Measurements from ENCODE around the gene ODAD4.
"Not testable (repeated sequence)": the region's sequence is repeated elsewhere in the genome, so short reads cannot be mapped to it uniquely, and the experiment has no call there.

Gene ODAD4

DNA sequence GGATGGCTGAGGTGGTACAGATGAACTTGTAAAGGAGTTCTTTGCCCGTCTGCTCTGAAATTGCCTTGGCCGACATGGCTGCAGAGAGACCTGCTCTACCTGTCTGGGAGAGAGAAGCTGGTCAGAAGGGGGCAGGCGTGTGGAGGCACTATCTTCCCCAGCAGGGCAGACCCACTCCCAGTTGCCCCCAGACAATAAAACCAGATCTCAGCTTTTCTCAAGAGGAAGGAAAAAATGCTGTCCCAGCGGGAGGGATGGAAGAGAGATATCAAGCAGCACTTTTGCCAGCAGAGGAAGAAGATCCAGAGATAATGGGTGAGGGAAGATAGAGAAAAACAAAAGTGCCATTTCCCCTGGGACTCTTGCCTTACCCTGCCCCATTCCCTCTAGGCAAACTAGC is 16.6 kb upstream of the ODAD4 start:
- DNase-seq, result no peak

DNA sequence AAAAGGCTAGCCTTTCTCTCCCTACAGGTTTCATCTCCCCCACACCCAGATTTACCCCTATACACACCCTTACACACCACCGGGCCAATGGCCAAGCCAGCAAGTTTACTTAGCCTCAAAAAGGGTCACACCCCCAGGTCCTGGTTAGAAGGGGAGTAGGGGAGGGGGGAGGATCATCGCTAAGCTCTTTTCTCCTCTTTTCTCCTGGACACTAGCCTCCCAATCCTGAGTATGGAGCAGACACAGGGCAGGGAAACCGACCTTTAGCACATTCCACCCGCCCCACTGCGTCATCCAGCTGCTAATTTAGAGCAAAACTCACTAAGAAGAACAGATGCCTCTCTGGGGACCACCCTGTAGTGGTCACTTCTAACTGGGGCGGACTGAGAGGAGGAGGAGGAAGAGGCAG is 16.1 kb upstream of the ODAD4 start:
- peak; percentile 36 for DNase-seq

DNA sequence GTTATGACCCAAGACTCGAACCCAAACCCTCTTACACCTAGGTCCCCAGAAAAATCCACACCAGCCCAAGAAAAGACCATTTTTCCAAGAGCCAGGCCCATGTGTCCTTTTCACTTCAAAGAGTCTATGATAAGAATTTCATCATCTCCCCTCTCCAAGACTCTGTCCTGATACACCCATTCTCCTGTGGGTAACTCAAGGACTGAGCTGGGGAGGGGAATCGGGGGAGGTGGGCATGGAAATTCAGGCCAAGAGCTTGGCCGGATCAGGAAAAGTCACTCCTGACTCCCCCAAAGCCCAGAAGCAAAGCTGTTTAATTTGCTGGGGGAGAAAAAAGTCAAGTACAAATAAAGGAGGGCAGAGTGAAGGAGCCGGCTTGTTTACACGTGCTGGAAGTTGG is 15.4 kb upstream of the ODAD4 start:
- no peak for DNase-seq

DNA sequence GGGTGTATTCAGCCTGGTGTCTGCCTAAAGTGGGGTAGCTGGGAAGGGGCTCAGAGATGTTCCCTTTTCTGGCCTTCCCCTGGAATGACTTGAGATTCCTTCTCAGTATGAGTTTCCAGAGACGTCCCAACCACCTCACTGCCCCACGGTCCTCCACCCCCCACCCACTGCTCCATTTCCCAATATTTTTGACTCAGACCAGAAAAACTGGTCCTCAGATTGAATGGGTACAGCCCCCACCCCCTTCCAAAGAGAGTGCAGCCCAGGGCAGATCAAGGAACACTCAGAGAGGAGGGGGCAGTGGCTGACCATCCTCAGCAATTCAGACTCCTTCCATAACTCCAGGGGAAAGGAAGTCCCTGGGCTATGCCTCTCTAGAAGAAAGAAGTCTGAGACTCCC is 14.9 kb upstream of the ODAD4 start:
- no peak for DNase-seq

DNA sequence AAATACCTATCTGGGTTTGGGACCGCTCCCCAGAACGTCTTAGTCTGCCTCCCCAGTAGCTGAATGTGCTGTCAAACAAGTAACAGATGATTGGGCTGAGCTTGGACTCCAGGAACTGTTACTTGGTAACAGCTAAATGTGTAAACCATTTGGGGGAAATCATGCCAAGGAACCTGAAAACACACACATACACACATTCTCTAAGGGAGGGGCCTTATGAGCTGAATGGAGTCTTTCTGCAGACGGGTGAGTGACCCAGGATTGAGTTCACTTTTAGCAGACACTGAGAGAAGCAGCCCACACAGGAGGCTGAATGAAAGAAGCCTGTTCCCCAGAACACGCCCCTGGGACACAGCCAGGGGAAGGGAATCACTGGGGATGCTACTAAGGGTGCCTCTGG is 13.2 kb upstream of the ODAD4 start:
- peak; percentile 63 for DNase-seq

DNA sequence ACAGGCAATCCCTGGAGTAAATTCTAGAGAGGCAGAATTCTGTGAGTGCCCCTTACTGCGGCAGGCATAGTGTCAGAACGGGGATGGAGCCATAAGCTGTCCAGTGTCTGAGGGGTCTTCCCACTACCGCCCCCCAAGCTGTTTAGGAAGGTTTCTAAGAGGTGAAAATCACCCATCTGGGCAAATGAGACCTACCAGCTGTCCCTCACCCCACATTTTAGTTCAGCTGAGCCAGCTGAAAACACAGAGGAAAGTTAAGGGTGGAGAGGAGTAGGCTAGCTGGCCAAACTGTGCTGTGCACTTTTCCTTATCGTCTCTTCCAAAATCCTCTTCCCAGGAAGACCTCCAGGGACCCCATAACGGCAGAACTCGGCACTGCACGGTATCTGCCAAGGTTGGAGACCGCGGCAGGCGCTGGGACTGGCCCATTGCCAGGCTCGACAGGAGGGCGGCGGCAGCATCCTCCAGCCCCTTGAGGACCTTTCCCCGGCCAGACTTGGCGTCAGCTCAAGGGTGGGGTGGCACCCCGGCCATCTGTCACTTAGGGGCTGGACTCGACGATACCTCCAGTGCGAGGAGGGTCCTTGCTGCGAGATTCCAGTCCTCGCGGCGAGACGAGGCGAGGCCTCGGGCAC is 12.6 kb upstream of the ODAD4 start:
- peak; percentile 43 for DNase-seq

DNA sequence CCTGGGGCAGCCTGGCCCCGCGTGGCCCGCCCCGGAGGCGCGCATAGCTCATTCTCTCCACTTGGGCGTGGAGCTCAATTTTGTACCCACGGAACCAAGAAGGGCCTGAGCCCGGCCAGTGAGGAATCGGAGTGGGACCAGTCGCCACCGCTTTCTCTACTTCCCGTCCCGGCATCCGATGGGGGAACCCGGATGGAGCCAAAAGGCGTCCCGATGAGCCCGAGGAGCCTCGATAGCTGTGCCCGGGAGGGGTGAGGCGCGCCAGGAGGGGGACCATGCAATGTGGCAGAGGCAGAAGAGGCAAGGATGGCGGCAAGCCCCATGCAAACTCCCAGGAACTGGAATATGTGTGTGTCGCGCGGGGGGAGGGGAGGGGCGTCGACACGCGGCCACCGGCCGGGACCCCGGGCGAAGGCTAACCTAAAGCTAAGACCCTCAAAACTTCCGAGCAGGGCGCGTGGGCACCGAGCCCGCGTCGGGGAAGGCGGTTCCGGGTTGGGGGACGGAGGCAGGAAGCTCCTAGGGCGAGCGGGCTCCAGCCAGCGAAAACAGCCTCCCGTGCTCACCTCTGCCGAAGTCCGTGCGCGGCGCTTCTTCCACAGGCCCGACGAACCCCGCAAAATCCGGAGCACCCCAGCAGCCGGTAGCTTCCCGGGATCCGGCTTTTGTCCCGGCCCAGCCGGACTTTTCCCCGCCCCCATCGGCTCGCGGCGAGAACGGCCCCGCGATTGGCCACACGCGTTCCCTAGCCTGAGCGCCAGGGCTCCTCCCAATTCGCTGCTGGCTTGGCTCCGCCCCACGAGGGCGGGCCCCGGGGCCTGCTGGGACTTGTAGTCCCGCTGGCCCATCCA is 11.9 kb upstream of the ODAD4 start, which contains the start of gene ACLY:
Gene ACLY (minus strand): TSS at position 638 of the 851 bp plus-strand sequence. CDS start 5,078 bp downstream, outside the sequence.
- DNase-seq, result peak; percentile 97

DNA sequence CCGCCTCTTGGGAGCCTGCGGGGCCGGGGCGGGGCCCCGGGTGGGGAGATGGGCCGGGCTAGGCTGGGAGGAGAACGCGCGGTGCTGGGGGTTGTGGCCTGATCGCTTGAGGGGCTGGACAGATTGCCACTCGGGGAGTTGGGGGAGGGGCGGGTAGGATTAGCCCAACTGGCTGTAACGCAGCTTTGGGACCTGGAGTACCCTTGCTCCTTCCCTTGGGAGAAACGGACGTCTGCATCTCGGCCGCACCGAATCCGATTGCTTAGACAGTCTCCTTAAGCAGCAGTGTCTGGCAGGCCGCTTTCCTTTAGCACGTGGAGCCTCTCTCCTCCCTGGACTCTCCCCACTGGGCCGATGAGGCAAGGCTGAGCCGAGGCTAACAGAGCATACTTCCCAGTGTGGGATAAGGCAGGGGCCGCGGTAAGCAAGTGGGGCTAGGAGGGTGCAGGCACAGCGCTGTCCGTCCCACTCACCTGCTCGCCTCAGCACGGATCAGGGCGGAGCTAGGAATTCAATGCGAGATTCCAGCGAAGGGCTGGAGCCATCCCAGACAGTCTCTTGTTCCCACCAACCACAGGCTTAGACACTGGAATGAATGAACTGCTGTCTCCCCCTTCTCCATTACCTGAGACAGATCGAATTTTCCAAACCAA is 11.1 kb upstream of the ODAD4 start:
- no peak for DNase-seq

DNA sequence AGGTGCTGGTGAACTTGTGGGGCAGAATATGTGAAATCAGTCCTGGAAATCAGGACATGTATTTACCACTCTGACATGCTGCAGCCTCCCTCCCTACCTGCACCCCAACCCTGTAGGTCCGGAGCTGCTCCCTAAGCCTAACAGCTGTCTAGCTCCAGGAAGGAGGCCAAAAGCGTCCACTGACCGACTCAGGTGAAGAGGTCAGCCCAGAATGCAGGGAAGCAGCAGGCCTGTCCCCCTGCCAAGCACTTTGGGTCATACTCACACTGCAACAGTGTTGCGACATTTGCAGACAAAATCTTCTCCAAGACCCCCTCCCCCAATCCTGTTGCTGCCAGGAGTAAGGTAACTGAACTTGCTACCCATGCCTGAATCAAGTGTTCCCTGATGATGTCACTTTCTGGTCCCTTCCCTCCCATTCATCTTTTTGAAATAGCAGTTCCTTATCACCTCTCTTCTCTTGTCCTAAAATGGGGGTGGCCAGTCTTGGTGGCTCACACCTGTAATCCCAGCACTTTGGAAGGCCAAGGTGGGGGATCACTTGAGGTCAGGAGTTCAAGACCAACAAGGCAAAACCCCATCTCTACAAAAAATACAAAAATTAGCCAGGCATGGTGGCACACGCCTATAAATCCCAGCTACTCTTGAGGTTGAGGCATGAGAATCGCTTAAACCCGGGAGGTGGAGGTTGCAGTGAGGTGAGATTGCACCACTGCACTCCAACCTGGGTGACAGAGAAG is 10.4 kb upstream of the ODAD4 start:
- peak; percentile 48 for DNase-seq

DNA sequence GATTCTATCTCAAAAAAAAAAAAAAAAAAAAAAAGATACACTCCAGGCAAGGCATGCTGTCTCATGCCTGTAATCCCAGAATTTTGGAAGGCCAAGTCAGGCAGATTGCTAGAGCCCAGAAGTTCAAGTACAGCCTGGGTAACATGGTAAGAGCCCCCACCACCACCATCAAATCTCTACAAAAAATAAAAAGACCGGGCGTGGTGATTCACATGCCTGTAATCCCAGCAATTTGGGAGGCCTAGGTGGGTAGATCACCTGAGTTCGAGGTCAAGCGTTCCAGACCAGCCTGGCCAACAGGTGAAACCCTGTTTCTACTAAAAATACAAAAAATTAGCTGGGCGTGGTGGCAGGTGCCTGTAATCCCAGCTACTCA is 9.8 kb upstream of the ODAD4 start:
- no peak for DNase-seq

DNA sequence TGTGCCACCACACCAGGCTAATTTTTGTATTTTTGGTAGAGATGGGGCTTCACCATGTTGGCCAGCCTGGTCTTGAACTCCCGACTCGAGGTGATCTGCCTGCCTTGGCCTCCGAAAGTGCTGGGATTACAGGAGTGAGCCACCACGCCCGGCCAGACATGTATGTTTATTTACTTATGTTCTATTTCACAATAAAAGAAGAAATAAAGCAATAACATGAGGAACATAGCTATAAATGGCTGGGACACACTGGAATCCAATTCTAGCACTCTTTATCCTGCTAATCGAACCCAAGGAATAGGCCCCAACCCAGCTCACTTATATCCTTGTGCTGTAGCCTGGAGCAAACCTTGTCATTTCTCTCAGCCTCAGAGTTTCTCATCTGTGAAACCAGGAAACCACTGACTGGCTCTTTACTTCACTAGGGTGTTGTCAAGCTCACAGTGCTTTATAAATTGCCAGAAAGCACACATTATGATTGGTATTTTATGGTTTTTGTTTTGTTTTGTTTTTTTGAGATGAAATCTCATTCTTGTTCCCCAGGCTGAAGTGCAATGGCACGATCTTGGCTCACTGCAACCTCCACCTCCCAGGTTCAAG is 4.3 kb upstream of the ODAD4 start:
- no peak for DNase-seq

DNA sequence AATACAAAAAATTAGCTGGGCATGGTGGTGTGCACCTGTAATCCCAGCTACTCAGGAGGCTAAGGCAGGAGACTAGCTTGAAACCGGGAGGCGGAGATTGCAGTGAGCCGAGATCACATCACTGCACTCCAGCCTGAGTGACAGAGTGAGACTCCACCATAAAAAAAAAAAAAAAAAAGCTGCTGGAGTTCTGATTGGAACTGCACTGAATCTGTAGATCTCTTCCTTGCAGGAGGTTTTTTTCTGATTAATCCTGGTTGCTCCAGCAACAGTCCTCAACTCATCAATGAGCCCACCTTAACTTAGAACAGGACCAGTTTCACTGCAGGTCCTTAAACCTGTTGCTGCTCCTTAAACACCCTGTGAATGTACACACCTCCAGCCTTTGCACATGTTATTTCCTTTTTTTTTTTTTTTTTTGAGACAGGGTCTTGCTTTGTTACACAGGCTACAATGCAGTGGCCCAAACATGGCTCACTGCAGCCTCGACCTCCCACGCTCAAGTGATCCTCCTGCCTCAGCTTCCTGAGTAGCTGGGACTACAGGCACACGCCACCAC is 1.6 kb upstream of the ODAD4 start:
- no peak for DNase-seq

DNA sequence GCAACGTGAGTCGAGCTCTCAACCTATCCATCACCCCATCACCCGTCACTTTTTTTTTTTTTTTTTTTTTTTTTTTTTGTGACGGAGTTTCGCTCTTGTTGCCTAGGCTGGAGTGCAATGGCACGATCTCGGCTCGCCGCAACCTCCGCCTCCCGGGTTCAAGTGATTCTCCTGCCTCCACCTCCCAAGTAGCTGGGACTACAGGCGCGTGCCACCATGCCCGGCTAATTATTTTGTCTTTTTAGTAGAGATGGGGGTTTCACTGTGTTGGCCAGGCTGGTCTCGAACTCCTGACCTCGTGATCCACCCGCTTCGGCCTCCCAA is 378 bp downstream of the ODAD4 start:
- DNase-seq, result not testable (repeated sequence)

DNA sequence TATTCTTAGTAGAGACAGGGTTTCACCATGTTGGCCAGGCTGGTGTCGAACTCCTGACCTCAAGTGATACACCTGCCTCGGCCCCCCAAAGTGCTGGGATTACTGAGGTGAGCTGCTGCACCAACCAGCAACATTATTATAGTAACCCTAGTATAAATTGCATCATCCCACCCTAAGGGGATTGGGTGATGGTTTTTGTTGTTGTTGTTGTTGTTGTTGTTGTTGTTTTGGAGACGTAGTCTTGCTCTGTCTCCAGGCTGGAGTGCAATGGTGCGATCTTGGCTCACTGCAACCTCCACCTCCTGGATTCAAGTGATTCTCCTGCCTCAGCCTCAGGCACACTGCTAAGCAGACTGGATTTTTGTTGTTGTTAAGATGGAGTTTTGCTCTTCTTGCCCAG is 1.3 kb downstream of the ODAD4 start:
- not testable (repeated sequence) for DNase-seq

DNA sequence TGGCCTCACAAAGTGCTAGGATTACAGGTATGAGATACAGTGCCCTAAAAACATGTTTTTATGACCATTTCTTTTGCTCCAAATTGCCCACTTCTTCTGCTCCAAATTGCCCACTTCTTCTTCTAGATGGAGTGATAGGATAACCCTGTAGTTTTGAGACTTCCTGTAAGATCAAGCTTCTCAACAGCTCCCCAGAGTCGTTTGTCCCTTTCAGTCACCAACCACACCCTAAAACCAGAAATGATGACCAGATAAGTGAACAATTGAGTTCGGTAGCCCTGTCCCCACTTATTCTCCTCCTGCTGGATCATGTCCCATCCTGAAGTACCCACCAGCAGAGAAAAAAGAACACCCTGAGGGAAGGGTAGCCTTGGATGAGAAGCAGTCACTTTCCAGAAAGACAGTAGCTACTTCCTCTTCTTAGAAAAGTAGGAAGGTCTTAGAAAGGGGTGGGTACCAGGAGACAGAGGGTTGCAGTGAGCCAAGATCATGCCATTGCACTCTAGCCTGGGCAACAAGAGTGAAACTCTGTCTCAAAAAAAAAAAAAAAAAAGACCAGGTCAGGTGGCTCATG is 2.5 kb downstream of the ODAD4 start:
- no peak for DNase-seq

DNA sequence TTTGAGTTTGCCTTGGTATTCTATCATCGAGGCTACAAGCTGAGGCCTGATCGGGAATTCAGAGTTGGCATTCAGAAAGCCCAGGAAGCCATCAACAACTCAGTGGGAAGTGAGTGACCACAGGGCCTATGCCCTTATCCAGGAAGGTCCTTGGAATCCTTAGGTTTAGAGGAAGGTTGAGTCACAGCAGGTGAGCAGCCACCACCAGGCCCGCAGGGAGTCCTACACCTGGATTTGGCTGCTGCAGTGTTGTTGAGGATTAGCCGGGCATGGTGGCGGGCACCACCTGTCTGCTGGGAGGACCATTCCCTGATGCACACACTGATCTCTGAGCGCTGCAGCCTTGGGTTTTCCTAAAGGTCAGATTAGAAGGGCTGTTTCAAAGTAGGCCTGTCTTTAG is 5.2 kb downstream of the ODAD4 start:
- DNase-seq, result no peak

DNA sequence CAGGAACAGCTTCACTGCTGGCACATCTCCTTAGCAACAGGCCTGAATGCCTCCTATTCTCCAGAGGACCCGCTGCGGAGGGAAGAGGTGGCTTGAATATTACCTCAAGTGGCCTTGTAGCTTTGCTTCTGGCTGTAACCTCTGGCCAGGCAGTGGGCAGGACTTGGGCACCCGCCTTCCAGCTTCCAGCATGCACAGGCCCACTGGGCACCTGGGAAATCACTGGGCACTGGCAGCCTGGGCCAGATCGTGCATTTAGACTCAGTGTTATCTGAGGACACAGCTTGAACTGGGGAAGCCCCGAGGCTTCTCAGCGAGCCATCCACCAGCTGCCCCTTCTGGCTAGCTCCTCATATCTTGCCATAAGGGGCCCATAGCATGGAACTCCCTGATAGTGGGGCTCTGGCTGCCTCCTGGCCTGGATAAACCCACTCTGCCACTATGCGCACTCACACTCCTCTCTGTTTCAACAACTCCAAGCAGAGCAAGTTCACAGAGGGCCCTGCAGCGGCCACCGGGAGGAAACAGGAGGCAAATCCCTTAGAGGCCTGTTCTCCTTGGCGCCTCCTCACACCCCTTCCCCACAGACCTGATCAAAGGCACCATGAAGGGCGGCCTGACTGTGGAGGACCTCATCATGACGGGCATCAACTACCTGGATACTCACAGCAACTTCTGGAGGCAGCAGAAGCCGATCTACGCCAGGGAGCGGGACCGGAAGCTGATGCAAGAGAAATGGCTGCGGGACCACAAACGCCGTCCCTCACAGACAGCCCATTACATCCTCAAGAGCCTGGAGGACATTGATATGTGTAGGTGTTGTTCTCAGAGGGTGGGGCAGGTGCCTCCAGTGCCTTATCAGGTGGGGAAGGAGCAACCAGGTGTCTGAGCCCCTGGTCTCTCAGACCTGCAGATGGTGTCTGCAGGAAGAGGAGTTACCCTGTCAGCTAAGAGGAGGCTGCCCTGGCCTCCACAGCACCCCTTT is 7.8 kb downstream of the ODAD4 start:
- DNase-seq, result no peak

DNA sequence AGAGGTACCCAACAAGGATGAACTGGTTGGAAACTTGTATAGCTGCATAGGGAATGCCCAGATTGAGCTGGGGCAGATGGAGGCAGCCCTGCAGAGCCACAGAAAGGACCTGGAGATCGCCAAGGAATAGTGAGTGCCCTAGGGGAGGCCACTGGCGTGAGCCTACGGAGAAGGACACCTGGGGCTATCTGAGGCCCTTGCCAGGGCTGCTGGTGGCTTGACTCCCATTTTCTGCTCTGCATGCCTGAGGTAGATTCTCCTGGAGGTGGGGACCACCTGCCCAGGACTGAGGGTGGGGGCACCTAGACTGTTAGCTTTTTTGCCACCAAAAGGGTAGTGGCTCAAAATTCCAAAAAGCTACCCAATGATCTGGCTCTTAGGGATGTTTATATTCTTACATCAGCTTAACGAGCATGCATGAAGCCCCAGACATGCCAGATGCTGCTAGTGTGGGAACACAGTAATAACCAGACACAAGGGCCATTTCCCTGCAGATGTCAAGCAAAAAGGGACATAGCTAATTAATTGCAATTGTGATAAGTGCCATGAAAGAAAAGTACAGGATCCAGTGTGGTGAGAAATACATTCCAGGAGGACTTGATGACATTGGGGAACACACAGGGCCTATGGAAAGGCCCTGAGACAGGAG is 8.8 kb downstream of the ODAD4 start:
- no peak for DNase-seq

DNA sequence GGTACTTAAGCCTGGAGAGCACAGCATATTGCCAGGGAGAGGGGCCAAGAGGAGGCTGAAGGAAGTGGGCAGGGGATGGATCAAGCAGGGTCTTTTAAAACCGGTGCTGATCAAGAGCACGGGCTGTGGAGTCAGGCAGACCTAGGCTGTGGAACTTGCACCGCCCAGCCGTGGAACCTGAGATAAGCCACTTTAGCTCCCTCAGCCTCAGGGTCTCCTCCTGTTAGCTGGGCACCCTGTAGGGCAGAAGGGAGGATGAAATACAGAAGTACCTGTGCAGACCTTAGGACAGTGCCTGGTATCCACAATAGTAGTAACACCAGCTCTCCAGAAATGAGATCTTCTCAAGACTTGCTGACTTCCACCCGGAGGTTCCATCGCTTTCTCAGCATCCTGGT is 9.3 kb downstream of the ODAD4 start:
- no peak for DNase-seq

DNA sequence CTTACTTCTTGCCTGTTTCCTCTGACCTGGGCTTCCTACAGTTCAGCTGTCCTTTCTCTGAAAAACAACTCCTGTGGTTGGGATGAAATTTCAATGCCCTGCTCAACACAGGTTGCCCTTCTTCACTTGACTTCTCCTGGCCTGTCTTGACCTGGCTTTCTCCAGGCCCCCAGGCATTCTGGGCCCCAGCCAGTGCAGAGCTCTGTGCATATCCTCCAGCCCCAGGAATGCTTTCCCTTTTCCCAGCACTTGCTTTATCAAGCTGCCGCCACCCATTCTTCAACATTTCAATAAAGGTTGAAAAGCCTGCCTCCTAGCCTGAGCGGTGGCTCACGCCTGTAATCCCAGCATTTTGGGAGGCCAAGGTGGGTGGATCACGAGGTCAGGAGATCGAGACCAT is 10.8 kb downstream of the ODAD4 start:
- no peak for DNase-seq

Measured in fibroblast of upper back skin (primary cell).